Measurements from ENCODE around the gene GAMT. TPM values are rescaled to one million over a fixed set of nuclear protein-coding genes. Genes with fewer than 3 reads are reported as not detected.
"Not testable (repeated sequence)": the region's sequence is repeated elsewhere in the genome, so short reads cannot be mapped to it uniquely, and the experiment has no call there.

The GAMT gene
- 16.4 and 21.6 TPM in 2 replicates for total RNA-seq (2014; rRNA removed; shearing (Covaris generic))
- 27.4 and 39.3 TPM in 2 replicates for polyA plus RNA-seq (2015; cell fraction: cytosol; rRNA removed)
- 9.7 and 10.1 TPM in 2 replicates for polyA plus RNA-seq (2015; cell fraction: nucleus; rRNA removed)

DNA sequence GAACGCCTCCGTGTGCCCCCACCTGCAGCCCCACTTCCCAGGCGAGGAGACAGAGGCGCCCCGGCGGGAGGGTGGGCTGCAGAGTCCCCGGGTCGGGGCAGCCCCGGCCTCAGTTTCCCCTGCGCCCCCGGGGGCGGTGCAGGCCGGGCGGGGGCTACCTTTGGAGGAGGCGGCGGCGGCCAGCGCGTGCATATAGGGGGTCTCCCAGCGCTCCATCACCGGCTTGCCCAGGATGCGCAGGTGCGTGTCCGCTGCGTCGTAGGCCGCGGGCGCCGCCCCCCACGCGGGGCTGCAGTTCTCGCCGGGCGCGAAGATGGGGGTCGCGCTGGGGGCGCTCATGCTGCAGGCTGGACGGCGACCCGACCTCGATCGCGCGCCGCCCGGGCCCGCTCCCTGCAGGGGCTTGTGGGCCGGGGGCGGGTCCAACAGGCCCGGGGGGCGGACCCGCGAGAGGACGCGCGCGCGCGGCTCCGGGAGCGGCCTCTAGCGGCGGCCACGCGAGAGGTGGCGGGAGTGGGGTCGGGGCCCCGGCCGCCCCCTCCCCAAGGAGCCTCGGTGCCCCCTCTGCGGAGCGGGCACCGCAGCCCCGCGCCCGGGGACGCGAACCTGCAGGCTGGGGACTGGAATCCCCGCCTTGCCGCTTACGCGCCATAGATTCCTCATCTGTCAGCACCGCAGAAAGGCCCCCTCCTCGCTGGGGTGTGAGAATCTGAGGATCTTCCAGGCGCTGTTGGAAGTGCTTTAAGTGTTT lies at the start of gene GAMT:
Gene GAMT (minus strand): TSS at position 405 of the 751 bp plus-strand sequence. CDS start 66 bp downstream, at position 339.
- DNase-seq (ENCODE audit: low read depth, low spot score): peak; percentile 34
- in situ Hi-C loops (cut with HindIII; ENCODE audit: low pct_unique_long_range_greater_than_20kb, low sequenced_read_pairs): no loop called here

DNA sequence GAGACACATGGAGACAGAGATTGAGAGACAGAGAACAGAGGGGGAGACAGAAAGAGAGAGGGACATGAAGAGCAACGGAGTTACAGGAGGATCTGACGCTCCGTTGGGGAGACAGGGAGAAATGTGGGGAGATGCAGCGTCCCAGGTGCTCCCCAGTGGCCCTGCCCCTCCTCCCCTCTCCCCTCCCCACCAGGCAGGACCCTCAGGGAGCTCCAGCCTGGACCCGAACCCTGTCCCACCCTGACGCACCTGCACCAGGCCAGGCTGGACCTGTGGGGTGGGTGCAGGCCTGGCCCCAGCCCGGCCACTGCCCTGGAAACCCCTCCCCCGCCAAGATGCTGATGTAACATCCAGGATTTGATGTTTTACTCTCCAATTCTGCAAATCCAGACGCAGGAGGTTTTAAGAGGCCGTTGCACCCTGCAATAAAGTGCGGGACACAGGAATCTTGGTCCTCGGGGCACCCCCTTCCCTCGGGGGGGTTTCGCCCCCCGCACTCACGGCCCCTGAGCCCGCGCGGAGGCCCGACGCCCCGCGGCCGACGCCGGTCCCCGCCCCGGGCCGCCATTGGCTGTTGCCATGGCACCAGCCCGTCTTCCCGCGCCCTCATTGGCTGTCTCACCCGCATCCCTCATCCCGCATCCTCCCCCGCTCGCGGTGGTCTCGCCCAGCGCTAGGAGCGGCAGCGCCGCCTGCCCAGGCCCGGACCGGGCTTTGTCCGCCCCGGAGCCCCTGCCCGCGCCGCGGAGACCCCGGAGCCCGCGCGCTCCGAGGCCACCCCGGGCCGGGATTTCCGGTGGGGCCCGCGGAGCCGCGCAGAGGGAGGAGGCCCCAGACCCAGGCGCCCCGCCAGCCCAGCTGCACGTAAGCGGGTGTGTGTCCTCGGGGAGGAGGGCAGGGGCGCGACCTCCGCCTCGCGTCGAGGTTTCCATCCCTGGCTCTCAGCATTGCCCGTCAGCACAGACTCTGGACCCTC lies 48.4 kb upstream of the GAMT start, which contains the start of gene APC2:
Gene APC2 (plus strand): TSS at position 655 of the 976 bp plus-strand sequence. CDS start 2,881 bp downstream, outside the sequence.
- peak; percentile 55 for DNase-seq (ENCODE audit: low read depth, low spot score)
- in situ Hi-C loops (cut with HindIII; ENCODE audit: low pct_unique_long_range_greater_than_20kb, low sequenced_read_pairs): no loop called here

DNA sequence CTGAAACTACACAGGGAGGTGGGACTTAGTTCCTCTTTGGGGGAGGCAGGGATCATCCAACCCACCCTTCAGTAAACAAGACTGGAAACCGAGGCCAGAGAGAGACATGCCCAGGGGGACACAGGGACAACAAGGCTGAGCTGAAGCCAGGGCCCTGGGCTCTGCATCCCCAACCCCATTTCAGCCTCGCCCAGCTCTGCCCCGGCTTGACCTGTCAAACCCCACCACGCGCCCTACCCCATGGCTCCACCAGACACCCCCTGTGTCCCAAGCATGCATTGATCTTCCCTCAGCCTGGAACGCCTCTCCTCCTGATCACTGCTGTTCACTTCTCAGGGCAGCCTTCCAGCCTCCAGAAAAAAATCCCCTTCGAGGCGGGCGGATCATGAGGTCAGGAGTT lies 46.6 kb upstream of the GAMT start:
- no peak for DNase-seq (ENCODE audit: low read depth, low spot score)
- in situ Hi-C loops (cut with HindIII; ENCODE audit: low pct_unique_long_range_greater_than_20kb, low sequenced_read_pairs): no loop called here

- DNase-seq (ENCODE audit: low read depth, low spot score): no peak
- in situ Hi-C loops (cut with HindIII; ENCODE audit: low pct_unique_long_range_greater_than_20kb, low sequenced_read_pairs): no loop called here
These were observed 46.2 kb upstream of the GAMT start for GRCh38 chr19:1447504-1447903.

GRCh38 chr19:1446713-1447481 lies 45.6 kb upstream of the GAMT start:
- no peak for DNase-seq (ENCODE audit: low read depth, low spot score)
- in situ Hi-C loops (cut with HindIII; ENCODE audit: low pct_unique_long_range_greater_than_20kb, low sequenced_read_pairs): no loop called here

- in situ Hi-C loops (cut with HindIII; ENCODE audit: low pct_unique_long_range_greater_than_20kb, low sequenced_read_pairs): no loop called here
- peak; percentile 42 for DNase-seq (ENCODE audit: low read depth, low spot score)
These were observed 44.8 kb upstream of the GAMT start for GRCh38 chr19:1445932-1446712.

GRCh38 chr19:1445185-1445931 lies 44.0 kb upstream of the GAMT start:
- in situ Hi-C loops (cut with HindIII; ENCODE audit: low pct_unique_long_range_greater_than_20kb, low sequenced_read_pairs): no loop called here
- peak; percentile 62 for DNase-seq (ENCODE audit: low read depth, low spot score)

DNA sequence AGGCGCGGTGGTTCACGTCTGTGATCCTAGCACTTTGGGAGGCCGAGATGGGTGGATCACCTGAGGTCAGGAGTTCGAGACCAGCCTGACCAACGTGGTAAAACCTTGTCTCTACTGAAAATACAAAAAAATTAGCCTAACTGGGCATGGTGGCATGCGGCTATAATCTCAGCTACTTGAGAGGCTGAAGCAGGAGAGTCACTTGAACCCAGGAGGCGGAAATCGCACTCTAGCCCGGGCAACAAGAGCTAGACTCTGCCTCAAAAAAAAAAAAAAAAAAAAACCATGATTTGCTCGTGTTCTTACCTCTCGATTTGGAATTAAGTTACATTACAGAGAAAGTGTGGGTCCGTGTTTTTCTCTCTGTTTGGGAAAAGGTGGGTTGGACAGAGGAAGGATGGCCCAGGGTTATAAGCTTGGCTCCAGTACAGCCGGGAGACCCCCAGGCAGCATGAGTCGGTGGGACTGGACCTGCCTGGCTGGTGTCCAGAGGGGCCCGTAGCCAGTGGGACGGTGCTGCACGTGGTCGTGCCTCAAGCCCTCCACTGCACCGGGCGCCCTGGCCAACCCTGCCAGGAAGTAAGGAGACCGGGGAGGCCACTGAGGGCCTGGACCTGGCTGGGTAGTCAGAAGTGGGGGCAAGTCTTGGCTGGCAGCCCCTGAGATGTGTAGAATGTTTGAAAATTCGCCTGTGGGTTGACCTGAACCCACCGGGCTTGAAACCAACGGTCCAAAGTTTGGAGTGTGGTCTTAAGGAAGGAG lies 40.5 kb upstream of the GAMT start:
- in situ Hi-C loops (cut with HindIII; ENCODE audit: low pct_unique_long_range_greater_than_20kb, low sequenced_read_pairs): no loop called here
- no peak for DNase-seq (ENCODE audit: low read depth, low spot score)

DNA sequence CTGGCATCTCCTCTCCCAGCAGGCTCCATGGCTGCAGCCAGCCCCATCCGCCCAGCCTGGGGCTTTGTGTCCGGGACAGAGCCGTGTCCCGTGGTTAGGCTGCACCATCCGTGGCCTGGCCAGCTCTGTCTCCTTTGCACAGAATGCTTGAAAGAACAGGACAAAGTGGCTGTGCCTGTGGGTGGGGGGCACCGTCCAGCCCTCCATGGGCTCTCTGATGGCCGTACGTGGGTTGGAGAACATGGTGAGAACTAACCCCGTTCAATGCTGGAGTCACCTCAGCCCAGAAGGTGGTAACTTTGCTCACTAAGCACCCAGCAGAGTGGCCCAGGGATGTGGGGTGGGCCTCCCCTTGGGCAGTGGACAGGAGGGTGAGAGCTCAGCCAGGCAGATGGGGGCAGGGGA lies 39.7 kb upstream of the GAMT start:
- no peak for DNase-seq (ENCODE audit: low read depth, low spot score)
- in situ Hi-C loops (cut with HindIII; ENCODE audit: low pct_unique_long_range_greater_than_20kb, low sequenced_read_pairs): no loop called here

GRCh38 chr19:1440418-1440801 lies 39.1 kb upstream of the GAMT start:
- no peak for DNase-seq (ENCODE audit: low read depth, low spot score)
- in situ Hi-C loops (cut with HindIII; ENCODE audit: low pct_unique_long_range_greater_than_20kb, low sequenced_read_pairs): no loop called here

GRCh38 chr19:1439525-1440417 lies 38.4 kb upstream of the GAMT start:
- in situ Hi-C loops (cut with HindIII; ENCODE audit: low pct_unique_long_range_greater_than_20kb, low sequenced_read_pairs); DNase-seq (ENCODE audit: low read depth, low spot score): not testable (repeated sequence)

DNA sequence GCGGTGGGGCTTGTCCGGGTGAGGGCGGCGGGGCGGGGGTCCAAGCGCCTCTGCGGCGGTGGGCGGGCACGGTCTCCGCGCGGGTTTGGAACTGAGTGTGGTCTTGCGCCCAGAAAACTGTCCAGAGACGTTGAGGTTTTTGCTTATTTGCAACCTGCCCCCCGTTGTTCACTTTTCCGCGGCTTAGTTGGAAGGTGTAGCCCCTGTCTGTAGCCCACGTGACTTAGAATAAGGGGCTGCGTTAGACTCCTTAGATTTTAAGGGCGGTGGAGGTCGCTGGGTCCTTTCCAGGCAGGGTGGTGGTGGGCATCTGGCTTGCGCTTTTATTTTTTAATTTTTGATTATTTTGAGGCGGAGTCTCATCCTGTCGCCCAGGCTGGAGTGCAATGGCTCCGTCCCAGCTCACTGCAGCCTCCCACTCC lies 37.6 kb upstream of the GAMT start:
- in situ Hi-C loops (cut with HindIII; ENCODE audit: low pct_unique_long_range_greater_than_20kb, low sequenced_read_pairs): no loop called here
- no peak for DNase-seq (ENCODE audit: low read depth, low spot score)

- peak; percentile 89 for DNase-seq (ENCODE audit: low read depth, low spot score)
- in situ Hi-C loops (cut with HindIII; ENCODE audit: low pct_unique_long_range_greater_than_20kb, low sequenced_read_pairs): no loop called here
These were observed 36.9 kb upstream of the GAMT start, which contains the start of gene RPS15 for GRCh38 chr19:1438035-1438932. TSS of gene RPS15 (plus strand) at chr19:1438396. CDS start at chr19:1438426, 30 bp downstream.

GRCh38 chr19:1437609-1438008 lies 36.3 kb upstream of the GAMT start:
- in situ Hi-C loops (cut with HindIII; ENCODE audit: low pct_unique_long_range_greater_than_20kb, low sequenced_read_pairs): no loop called here
- no peak for DNase-seq (ENCODE audit: low read depth, low spot score)

Data from SK-MEL-5 (cell line).